Epithelial cell of esophagus (primary cell): Measurements from ENCODE around the gene NFS1.

Source experiments
- DNase-seq: peaks from one replicate; pipeline ENCODE4 v3.0.0; 2010; ENCODE audit warnings: low read depth
- H3K4me3 ChIP-seq: 2 replicates; pipeline ENCODE4 v1.5.1; 2011; ENCODE audit warnings: mild to moderate bottlenecking, low read length, control low read depth
- CTCF ChIP-seq: IDR thresholded peaks from 2 replicates; pipeline ENCODE4 v1.5.1; 2011; ENCODE audit warnings: low read depth, mild to moderate bottlenecking, low read length, control low read depth, inconsistent platforms; ENCODE audit not compliant: insufficient read depth; ENCODE audit errors: missing control alignments

NFS1 gene

GRCh38 chr20:35738410-35739179 lies 39.4 kb upstream of the NFS1 start:
- DNase-seq: no peak
- peak overlapping the region; percentile 5 for H3K4me3 ChIP-seq
- no peak for TF ChIP-seq CTCF

GRCh38 chr20:35737865-35738333 lies 38.7 kb upstream of the NFS1 start:
- no peak for TF ChIP-seq CTCF
- no peak for DNase-seq
- H3K4me3 ChIP-seq: no peak overlapping the region

GRCh38 chr20:35735826-35736470 lies 36.8 kb upstream of the NFS1 start:
- H3K4me3 ChIP-seq: peak overlapping the region; percentile 13
- no peak for TF ChIP-seq CTCF
- no peak for DNase-seq

GRCh38 chr20:35734777-35735649 lies 35.9 kb upstream of the NFS1 start:
- no peak overlapping the region for H3K4me3 ChIP-seq
- DNase-seq: no peak

GRCh38 chr20:35734374-35734773 lies 35.2 kb upstream of the NFS1 start:
- H3K4me3 ChIP-seq: no peak overlapping the region
- TF ChIP-seq CTCF: no peak
- DNase-seq: no peak

More at GRCh38 chr20:35734777-35735649, 35.9 kb upstream of the NFS1 start:
- no peak for TF ChIP-seq CTCF

GRCh38 chr20:35732644-35732982 lies 33.5 kb upstream of the NFS1 start:
- no peak for DNase-seq
- no peak overlapping the region for H3K4me3 ChIP-seq
- no peak for TF ChIP-seq CTCF
